SK-MEL-5 (cell line): ENCODE measurements around the gene SGMS2. TPM values are rescaled to one million over a fixed set of nuclear protein-coding genes. Genes with fewer than 3 reads are reported as not detected.
"Not testable (repeated sequence)": the region's sequence is repeated elsewhere in the genome, so short reads cannot be mapped to it uniquely, and the experiment has no call there.

Source experiments
- DNase-seq: peaks from one replicate; pipeline ENCODE4 v3.0.0-alpha.2; 2016; ENCODE audit warnings: low read depth, low spot score
- in situ Hi-C: cut with HindIII; loops from 2 replicates; pipeline ENCODE4 v1.10.0; 2016; ENCODE audit warnings: low sequenced_read_pairs, high pct_unique_total_duplicates, low pct_unique_long_range_greater_than_20kb
- small RNA-seq, 2 experiments: library from RNA; depleted of rRNA; stranded (forward); fragments of <200 nt; gene quantifications; one replicate each; pipeline ENCODE3, GENCODE V24; 2014
- total RNA-seq: library from RNA; depleted of rRNA; stranded (reverse); fragments of >200 nt; shearing (Covaris generic); gene quantifications from 2 replicates; pipeline ENCODE4 v1.2.3, GENCODE V29; 2014; rRNA removed

The SGMS2 gene
- total RNA-seq, 1 experiment from 2014 or later, result 3.0 TPM

GRCh38 chr4:107922486-107923473, 98.0 kb downstream of the SGMS2 start:
- DNase-seq, result no peak
- in situ Hi-C loops, result loop anchor here (25.0 kb wide), 1 partner anchor 160 kb away; no protein-coding TSS in a partner anchor

GRCh38 chr4:107925713-107926112, 101.0 kb downstream of the SGMS2 start:
- DNase-seq, in situ Hi-C loops: not testable (repeated sequence)

GRCh38 chr4:107926875-107927274, 102.1 kb downstream of the SGMS2 start:
- DNase-seq, in situ Hi-C loops: not testable (repeated sequence)

- in situ Hi-C loops, result no loop called here
- DNase-seq, result peak; percentile 75
These were observed 106.4 kb downstream of the SGMS2 start, which contains the start of gene CYP2U1 for GRCh38 chr4:107930821-107931774. Gene CYP2U1, plus strand, starts transcription at chr4:107931549. Its CDS starts 95 bp downstream, at chr4:107931644.

- DNase-seq, result no peak
- in situ Hi-C loops, result no loop called here
These were observed 107.1 kb downstream of the SGMS2 start for GRCh38 chr4:107931775-107932321.

GRCh38 chr4:107935246-107935645, 110.5 kb downstream of the SGMS2 start:
- in situ Hi-C loops, result no loop called here
- DNase-seq, result no peak

GRCh38 chr4:107937040-107937439, 112.3 kb downstream of the SGMS2 start:
- in situ Hi-C loops, result no loop called here
- no peak for DNase-seq

- no peak for DNase-seq
These were observed 114.6 kb downstream of the SGMS2 start for GRCh38 chr4:107939307-107939706.

GRCh38 chr4:107945809-107946208, 121.1 kb downstream of the SGMS2 start:
- in situ Hi-C loops, result no loop called here
- DNase-seq, result no peak

More at GRCh38 chr4:107939307-107939706, 114.6 kb downstream of the SGMS2 start:
- in situ Hi-C loops, result no loop called here

- no peak for DNase-seq
- in situ Hi-C loops, result no loop called here
These were observed 126.2 kb downstream of the SGMS2 start for GRCh38 chr4:107950746-107951540.

GRCh38 chr4:107951551-107951950, 126.8 kb downstream of the SGMS2 start:
- no peak for DNase-seq

GRCh38 chr4:107956011-107956410, 131.3 kb downstream of the SGMS2 start:
- DNase-seq, result no peak
- in situ Hi-C loops, result no loop called here

More at GRCh38 chr4:107951551-107951950, 126.8 kb downstream of the SGMS2 start:
- in situ Hi-C loops, result no loop called here

Small RNA genes within 50 kb of the gene (small RNA-seq; reads per million reads assigned to genes)
- 0 reads per million in 2 experiments for gene RNU6-733P

Other genes starting within 250 kb of the SGMS2 start
- 30.2 and 32.4 TPM in 2 replicates for gene PAPSS1, start 104.7 kb upstream of the SGMS2 start, total RNA-seq
- 8.6 and 9.5 TPM in 2 replicates for gene CYP2U1, start 106.6 kb downstream of the SGMS2 start, total RNA-seq
- gene HADH, start 165.0 kb downstream of the SGMS2 start, total RNA-seq, result 8.1 and 10.4 TPM in 2 replicates